Subcutaneous abdominal adipose tissue (tissue), 5 donors: ENCODE results near the gene ZNF691.

Experiments used
- H3K27ac ChIP-seq: one replicate; pipeline ENCODE4 v1.7.0; 2013; ENCODE audit warnings: low read depth, mild to moderate bottlenecking, inconsistent platforms, low read length, moderate library complexity
- H3K27me3 ChIP-seq, 5 donors: one replicate each; pipeline ENCODE4 v1.7.0; 2013; ENCODE audit warnings: low read length in 5 of 5, inconsistent platforms in 1 of 5; ENCODE audit not compliant: control insufficient read depth in 5 of 5, insufficient read depth in 4 of 5
- H3K36me3 ChIP-seq, 5 donors: one replicate each; pipeline ENCODE4 v1.7.0; 2013; ENCODE audit warnings: low read length in 5 of 5; ENCODE audit not compliant: control insufficient read depth in 5 of 5, insufficient read depth in 5 of 5
- H3K4me1 ChIP-seq, 5 donors: one replicate each; pipeline ENCODE4 v1.7.0; 2013; ENCODE audit warnings: low read length in 5 of 5, mild to moderate bottlenecking in 3 of 5, moderate library complexity in 1 of 5; ENCODE audit not compliant: control insufficient read depth in 5 of 5, insufficient read depth in 5 of 5
- H3K4me3 ChIP-seq, 5 donors: one replicate each; pipeline ENCODE4 v1.7.0; 2013; ENCODE audit warnings: low read length in 5 of 5, low read depth in 1 of 5
- H3K9ac ChIP-seq, 5 donors: one replicate each; pipeline ENCODE4 v1.7.0; 2013; ENCODE audit warnings: low read length in 5 of 5, mild to moderate bottlenecking in 4 of 5, moderate library complexity in 3 of 5
- H3K9me3 ChIP-seq, 5 donors: one replicate each; pipeline ENCODE4 v1.7.0; 2013; ENCODE audit warnings: low read length in 5 of 5; ENCODE audit not compliant: control insufficient read depth in 5 of 5
- donor health status: healthy.
- donor health status: healthy.
- donor health status: healthy.
- donor health status: healthy.
- donor health status: healthy.

ZNF691 gene

GRCh38 chr1:42844592-42845140 is 1.7 kb upstream of the ZNF691 start:
- peaks cover 2 to 25% (median 23%) of the 10 kb centered on the region in 5 donors for H3K4me1 ChIP-seq
- no peak overlapping the region for H3K4me3 ChIP-seq
- no peak overlapping the region for H3K9ac ChIP-seq
- no peaks in the 10 kb centered on the region for H3K9me3 ChIP-seq
- H3K36me3 ChIP-seq = peaks cover 8 to 39% (median 24%) of the 10 kb centered on the region in 5 donors
- H3K27me3 ChIP-seq = no peaks in the 10 kb centered on the region
- H3K27ac ChIP-seq = no peak overlapping the region

GRCh38 chr1:42845193-42845592 is 1.2 kb upstream of the ZNF691 start:
- peaks cover 2 to 25% (median 23%) of the 10 kb centered on the region in 5 donors for H3K4me1 ChIP-seq
- peaks cover 5 to 40% (median 25%) of the 10 kb centered on the region in 5 donors for H3K36me3 ChIP-seq
- H3K27ac ChIP-seq = no peak overlapping the region
- no peak overlapping the region for H3K4me3 ChIP-seq
- H3K9me3 ChIP-seq = no peaks in the 10 kb centered on the region
- no peak overlapping the region for H3K9ac ChIP-seq
- no peaks in the 10 kb centered on the region for H3K27me3 ChIP-seq

GRCh38 chr1:42845866-42846256 is 552 bp upstream of the ZNF691 start:
- H3K9ac ChIP-seq = peak overlapping the region in 4 of 5 donors; percentile 22 to 64 (median 34)
- H3K27me3 ChIP-seq = no peaks in the 10 kb centered on the region
- H3K4me1 ChIP-seq = peaks cover 2 to 25% (median 23%) of the 10 kb centered on the region in 5 donors
- H3K4me3 ChIP-seq = peak overlapping the region; percentile 83 to 89 (median 85)
- no peaks in the 10 kb centered on the region for H3K9me3 ChIP-seq
- H3K36me3 ChIP-seq = peaks cover 5 to 45% (median 28%) of the 10 kb centered on the region in 5 donors
- peak overlapping the region; percentile 82 for H3K27ac ChIP-seq

- peaks cover 4 to 9% (median 8%) of the 10 kb centered on the region in 5 donors for H3K9me3 ChIP-seq
- peak overlapping the region; percentile 82 for H3K27ac ChIP-seq
- peak overlapping the region; percentile 74 to 97 (median 94) for H3K9ac ChIP-seq
- no peaks in the 10 kb centered on the region for H3K27me3 ChIP-seq
- peaks cover 5 to 47% (median 31%) of the 10 kb centered on the region in 5 donors for H3K36me3 ChIP-seq
- H3K4me3 ChIP-seq = peak overlapping the region; percentile 77 to 89 (median 85)
- H3K4me1 ChIP-seq = peaks cover 2 to 25% (median 23%) of the 10 kb centered on the region in 5 donors
Observed at GRCh38 chr1:42847111-42847595, 740 bp downstream of the ZNF691 start.

- H3K9ac ChIP-seq = peak overlapping the region in 1 of 5 donors; percentile 97
- peaks cover 5 to 40% (median 25%) of the 10 kb centered on the region in 5 donors for H3K36me3 ChIP-seq
- peaks cover 2 to 28% (median 25%) of the 10 kb centered on the region in 5 donors for H3K4me1 ChIP-seq
- H3K27me3 ChIP-seq = no peaks in the 10 kb centered on the region
- H3K9me3 ChIP-seq = peaks cover 4 to 9% (median 8%) of the 10 kb centered on the region in 5 donors
- peak overlapping the region in 3 of 5 donors; percentile 85 to 89 (median 87) for H3K4me3 ChIP-seq
- no peak overlapping the region for H3K27ac ChIP-seq
Observed at GRCh38 chr1:42847721-42848460, 1.5 kb downstream of the ZNF691 start.

- Histone ChIP-seq H3K9ac (no peak overlapping the region), H3K27ac (no peak overlapping the region), H3K9me3 (peaks cover 4 to 9% (median 8%) of the 10 kb centered on the region in 5 donors), H3K4me1 (peaks cover 2 to 33% (median 27%) of the 10 kb centered on the region in 5 donors), H3K27me3 (no peaks in the 10 kb centered on the region), H3K36me3 (peaks cover 0 to 29% (median 18%) of the 10 kb centered on the region in 5 donors), H3K4me3 (no peak overlapping the region)
Observed at GRCh38 chr1:42848823-42849537, 2.6 kb downstream of the ZNF691 start.

GRCh38 chr1:42849944-42850343 is 3.5 kb downstream of the ZNF691 start:
- Histone ChIP-seq H3K9ac (no peak overlapping the region), H3K27ac (no peak overlapping the region), H3K36me3 (peaks cover 0 to 28% (median 18%) of the 10 kb centered on the region in 5 donors), H3K27me3 (no peaks in the 10 kb centered on the region), H3K9me3 (peaks cover 4 to 9% (median 8%) of the 10 kb centered on the region in 5 donors), H3K4me3 (no peak overlapping the region), H3K4me1 (peaks cover 2 to 33% (median 27%) of the 10 kb centered on the region in 5 donors)

- Histone ChIP-seq H3K27me3 (no peaks in the 10 kb centered on the region), H3K27ac (peak overlapping the region; percentile 87), H3K36me3 (peaks cover 0 to 28% (median 18%) of the 10 kb centered on the region in 5 donors), H3K9ac (no peak overlapping the region), H3K4me1 (peaks cover 2 to 30% (median 19%) of the 10 kb centered on the region in 5 donors), H3K9me3 (peaks cover 4 to 9% (median 8%) of the 10 kb centered on the region in 5 donors), H3K4me3 (peak overlapping the region in 1 of 5 donors; percentile 7)
Observed at GRCh38 chr1:42851420-42851819, 5.0 kb downstream of the ZNF691 start.

- Histone ChIP-seq H3K4me3 (no peak overlapping the region), H3K4me1 (peaks cover 2 to 26% (median 14%) of the 10 kb centered on the region in 5 donors), H3K36me3 (peaks cover 0 to 28% (median 18%) of the 10 kb centered on the region in 5 donors), H3K9me3 (peaks cover 4 to 9% (median 8%) of the 10 kb centered on the region in 5 donors), H3K27ac (peak overlapping the region; percentile 87), H3K27me3 (no peaks in the 10 kb centered on the region), H3K9ac (peak overlapping the region in 1 of 5 donors; percentile 25)
Observed at GRCh38 chr1:42851960-42852607, 5.7 kb downstream of the ZNF691 start.
